Prostate gland (tissue), 2 donors: Measurements from ENCODE around the gene LPP.

Experiments used
- CTCF ChIP-seq, 4 experiments: fragments of 200-600 bp in 2 of 4; fragments of 450-650 bp in 2 of 4; sonication (generic) in 2 of 4; IDR thresholded peaks; 1 replicate in 3 of 4; 2 replicates in 1 of 4; pipeline ENCODE4 v1.5.1; 2016 to 2019; ENCODE audit warnings: antibody characterized with exemption in 4 of 4, mild to moderate bottlenecking in 2 of 4, moderate library complexity in 2 of 4
- POLR2AphosphoS5 ChIP-seq: sonication (generic); formaldehyde crosslinking; IDR thresholded peaks from one replicate; pipeline ENCODE4 v1.6.1; 2017; ENCODE audit warnings: antibody characterized with exemption

- TF ChIP-seq CTCF (IDR thresholded peaks at IDR 0.05) = no peak
- no peak for TF ChIP-seq POLR2AphosphoS5
These were observed 379.8 kb downstream of the LPP start for GRCh38 chr3:188533612-188534357.
